Ascending aorta (tissue), 2 donors: ENCODE measurements around the gene ST6GALNAC4. TPM values are rescaled to one million over a fixed set of nuclear protein-coding genes. Genes with fewer than 3 reads are reported as not detected.

ENCODE experiments used
- DNase-seq, 2 donors: peaks; one replicate each; pipeline ENCODE4 v3.0.0-alpha.2; 2019; ENCODE audit warnings: low spot score in 2 of 2
- H3K27ac ChIP-seq, 2 donors: fragments of 200-600 bp; sonication (generic); one replicate each; pipeline ENCODE4 v1.5.1; 2016 to 2017; ENCODE audit warnings: mild to moderate bottlenecking in 1 of 2
- H3K27me3 ChIP-seq: fragments of 200-600 bp; sonication (generic); one replicate; pipeline ENCODE4 v1.5.1; 2017
- H3K36me3 ChIP-seq, 2 donors: fragments of 200-600 bp; sonication (generic); one replicate each; pipeline ENCODE4 v1.5.1; 2016
- H3K4me1 ChIP-seq, 2 donors: fragments of 200-600 bp; sonication (generic); one replicate each; pipeline ENCODE4 v1.5.1; 2016 to 2017; ENCODE audit warnings: mild to moderate bottlenecking in 1 of 2
- H3K4me3 ChIP-seq, 2 donors: fragments of 200-600 bp; sonication (generic); one replicate each; pipeline ENCODE4 v1.5.1; 2016 to 2017; ENCODE audit warnings: mild to moderate bottlenecking in 1 of 2
- H3K9me3 ChIP-seq, 2 donors: fragments of 200-600 bp; sonication (generic); one replicate each; pipeline ENCODE4 v1.5.1; 2016
- intact Hi-C: fragments of 100-400 bp; cut with DNase I; formaldehyde crosslinking; loops from one replicate; pipeline ENCODE4 v1.15.1; 2023
- total RNA-seq: library from RNA; depleted of rRNA; stranded (reverse); fragments of >200 nt; gene quantifications from one replicate; pipeline ENCODE4 v1.1.0, GENCODE V29; 2016
- TF ChIP-seq, protein P1 (sequence below), 3 experiments: fragments of 200-600 bp in 2 of 3; fragments of 450-650 bp in 1 of 3; sonication (generic) in 2 of 3; IDR thresholded peaks; one replicate each; pipeline ENCODE4 v1.5.1; 2016 to 2019; ENCODE audit warnings: antibody characterized with exemption in 3 of 3, mild to moderate bottlenecking in 1 of 3, moderate library complexity in 1 of 3

The ST6GALNAC4 gene
- total RNA-seq, 1 donor from 2014 or later, result 134 TPM

- Histone ChIP-seq H3K27ac (peak overlapping the region; percentile 95 to 99), H3K27me3 (no peaks in the 10 kb centered on the region), H3K4me3 (peak overlapping the region; percentile 83 to 100), H3K9me3 (no peaks in the 10 kb centered on the region), H3K36me3 (peaks cover 27 to 33% of the 10 kb centered on the region in 2 donors), H3K4me1 (peaks cover 20 to 34% of the 10 kb centered on the region in 2 donors)
- TF ChIP-seq, protein P1, sequence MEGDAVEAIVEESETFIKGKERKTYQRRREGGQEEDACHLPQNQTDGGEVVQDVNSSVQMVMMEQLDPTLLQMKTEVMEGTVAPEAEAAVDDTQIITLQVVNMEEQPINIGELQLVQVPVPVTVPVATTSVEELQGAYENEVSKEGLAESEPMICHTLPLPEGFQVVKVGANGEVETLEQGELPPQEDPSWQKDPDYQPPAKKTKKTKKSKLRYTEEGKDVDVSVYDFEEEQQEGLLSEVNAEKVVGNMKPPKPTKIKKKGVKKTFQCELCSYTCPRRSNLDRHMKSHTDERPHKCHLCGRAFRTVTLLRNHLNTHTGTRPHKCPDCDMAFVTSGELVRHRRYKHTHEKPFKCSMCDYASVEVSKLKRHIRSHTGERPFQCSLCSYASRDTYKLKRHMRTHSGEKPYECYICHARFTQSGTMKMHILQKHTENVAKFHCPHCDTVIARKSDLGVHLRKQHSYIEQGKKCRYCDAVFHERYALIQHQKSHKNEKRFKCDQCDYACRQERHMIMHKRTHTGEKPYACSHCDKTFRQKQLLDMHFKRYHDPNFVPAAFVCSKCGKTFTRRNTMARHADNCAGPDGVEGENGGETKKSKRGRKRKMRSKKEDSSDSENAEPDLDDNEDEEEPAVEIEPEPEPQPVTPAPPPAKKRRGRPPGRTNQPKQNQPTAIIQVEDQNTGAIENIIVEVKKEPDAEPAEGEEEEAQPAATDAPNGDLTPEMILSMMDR (IDR thresholded peaks at IDR 0.05), result no peak
- intact Hi-C loops, result no loop called here
- DNase-seq, result peak in 1 of 2 donors; percentile 86
Measured at GRCh38 chr9:127898433-127899127, 18.3 kb downstream of the ST6GALNAC4 start.

DNA sequence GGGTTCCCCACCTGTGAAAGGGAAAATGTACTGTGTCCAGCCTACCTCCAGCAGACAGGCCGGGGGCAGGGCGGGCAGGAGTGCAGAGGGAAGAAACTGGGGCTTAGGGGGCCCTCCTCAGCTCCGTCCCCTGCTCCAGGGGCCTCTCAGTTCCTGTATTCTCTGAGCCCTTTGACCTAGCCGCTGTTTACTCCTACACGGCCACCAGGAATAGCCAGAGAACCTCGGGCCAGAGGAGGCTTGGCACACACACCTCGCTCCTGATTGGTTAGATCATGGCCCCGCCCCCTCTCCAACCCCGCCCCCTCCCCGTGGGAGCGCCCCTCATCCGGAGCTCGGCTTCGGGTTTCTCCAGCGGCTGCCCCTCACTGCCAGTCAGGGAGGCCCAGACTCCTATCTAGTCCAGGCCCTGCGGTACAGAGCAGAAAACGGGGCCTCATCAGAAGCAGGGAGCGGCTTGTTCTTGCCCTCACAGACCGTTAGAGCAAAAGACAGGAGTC lies 19.6 kb downstream of the ST6GALNAC4 start:
- intact Hi-C loops, result loop anchor here (1.0 to 2.0 kb wide), 2 partner anchors 20 kb away; partner anchors contain the start of genes AK1 and ST6GALNAC4
- Histone ChIP-seq H3K9me3 (no peaks in the 10 kb centered on the region), H3K4me1 (peaks cover 14 to 29% of the 10 kb centered on the region in 2 donors), H3K27ac (peak overlapping the region; percentile 95 to 99), H3K36me3 (peaks cover 38 to 44% of the 10 kb centered on the region in 2 donors), H3K4me3 (peak overlapping the region; percentile 83 to 100), H3K27me3 (no peaks in the 10 kb centered on the region)
- TF ChIP-seq, protein P1 (IDR thresholded peaks at IDR 0.05), result no peak
- DNase-seq, result peak in 1 of 2 donors; percentile 92

DNA sequence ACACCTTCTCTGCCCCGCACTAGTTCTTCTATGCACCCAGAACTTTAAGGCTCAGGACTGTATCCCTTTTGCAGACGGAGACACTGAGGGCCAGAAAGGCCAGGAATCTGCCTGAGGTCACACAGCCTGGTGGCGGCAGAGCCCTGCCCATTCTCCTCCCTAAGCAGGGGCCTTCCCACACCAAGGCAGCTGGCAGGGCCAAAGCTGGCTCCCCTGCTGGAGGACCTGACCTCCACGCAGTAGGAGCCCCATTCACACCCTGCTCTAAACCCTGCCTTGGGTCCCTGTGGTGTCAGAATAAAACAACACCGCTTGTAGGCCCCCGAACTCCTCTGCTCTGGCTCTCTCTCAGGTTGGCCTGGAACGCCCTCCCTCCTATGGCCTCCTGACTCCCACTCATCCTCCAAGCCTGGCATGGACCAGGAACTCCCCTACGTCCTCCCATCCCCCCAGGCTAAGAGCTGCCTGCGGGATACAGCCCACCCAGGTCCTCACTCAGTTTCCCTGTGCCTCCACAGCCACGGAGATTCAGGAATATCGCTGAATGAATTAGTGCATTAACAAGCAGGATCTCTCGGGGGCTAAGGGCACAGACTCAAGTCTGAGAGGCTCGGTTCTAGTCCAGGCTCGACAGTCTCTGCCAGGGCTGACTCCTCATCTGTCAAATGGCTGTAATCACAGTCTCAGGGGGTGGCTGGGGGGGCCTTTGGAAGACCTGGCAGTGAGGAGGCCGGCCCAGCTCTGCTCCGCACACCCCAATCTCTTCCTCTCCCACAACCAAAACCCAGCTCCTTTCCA lies 20.2 kb downstream of the ST6GALNAC4 start:
- intact Hi-C loops, result loop anchor here (1.0 to 2.0 kb wide), 2 partner anchors 20 to 21 kb away; partner anchors contain the start of genes AK1 and ST6GALNAC4
- Histone ChIP-seq H3K4me3 (peak overlapping the region; percentile 83 to 100), H3K9me3 (no peaks in the 10 kb centered on the region), H3K4me1 (peaks cover 14 to 29% of the 10 kb centered on the region in 2 donors), H3K27me3 (no peaks in the 10 kb centered on the region), H3K27ac (peak overlapping the region; percentile 95 to 99), H3K36me3 (peaks cover 42 to 51% of the 10 kb centered on the region in 2 donors)
- DNase-seq, result no peak
- TF ChIP-seq, protein P1 (IDR thresholded peaks at IDR 0.05), result no peak

- Histone ChIP-seq H3K9me3 (no peaks in the 10 kb centered on the region), H3K4me3 (no peak overlapping the region), H3K36me3 (peaks cover 48 to 58% of the 10 kb centered on the region in 2 donors), H3K27me3 (no peaks in the 10 kb centered on the region), H3K27ac (peak overlapping the region in 1 of 2 donors; percentile 99), H3K4me1 (peaks cover 14 to 26% of the 10 kb centered on the region in 2 donors)
- TF ChIP-seq, protein P1 (IDR thresholded peaks at IDR 0.05), result no peak
- no peak for DNase-seq
- intact Hi-C loops, result loop anchor here (2.0 kb wide), 1 partner anchor 19 kb away; the partner anchor contains the start of gene AK1
Measured at GRCh38 chr9:127895811-127896210, 21.0 kb downstream of the ST6GALNAC4 start.

DNA sequence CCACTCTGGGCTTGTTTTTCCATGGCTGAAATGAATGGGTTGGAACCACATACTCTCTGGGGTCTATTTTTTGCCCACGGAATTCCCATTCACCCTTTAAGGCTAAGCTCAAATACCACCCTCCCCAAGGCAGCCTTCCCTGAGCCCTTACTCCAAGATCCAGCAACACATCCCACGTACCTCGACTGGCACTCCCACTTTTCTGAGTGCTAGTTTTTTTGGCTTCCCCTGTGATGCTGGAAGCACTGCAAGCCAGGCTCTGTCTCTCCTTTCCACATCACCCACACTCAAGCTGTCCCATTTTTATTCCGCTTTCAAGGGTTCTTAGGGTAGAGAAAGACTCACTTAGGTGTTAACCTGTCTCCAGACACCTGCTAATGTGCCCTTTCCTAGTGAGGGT lies 23.4 kb downstream of the ST6GALNAC4 start:
- Histone ChIP-seq H3K27me3 (no peaks in the 10 kb centered on the region), H3K4me3 (no peak overlapping the region), H3K4me1 (peaks cover 10 to 17% of the 10 kb centered on the region in 2 donors), H3K36me3 (peaks cover 69 to 77% of the 10 kb centered on the region in 2 donors), H3K27ac (no peak overlapping the region), H3K9me3 (no peaks in the 10 kb centered on the region)
- intact Hi-C loops, result no loop called here
- no peak for DNase-seq
- TF ChIP-seq, protein P1 (IDR thresholded peaks at IDR 0.05), result no peak
